ENCODE measurements around the gene SLC16A10. TPM values are rescaled to one million over a fixed set of nuclear protein-coding genes. Genes with fewer than 3 reads are reported as not detected.

The SLC16A10 gene
- total and polyA plus RNA-seq, 2 of the 13 experiments (the other 11 are each of a cell fraction or from before 2014, with no cell fraction given), result 8.2 to 20.1 TPM

DNA sequence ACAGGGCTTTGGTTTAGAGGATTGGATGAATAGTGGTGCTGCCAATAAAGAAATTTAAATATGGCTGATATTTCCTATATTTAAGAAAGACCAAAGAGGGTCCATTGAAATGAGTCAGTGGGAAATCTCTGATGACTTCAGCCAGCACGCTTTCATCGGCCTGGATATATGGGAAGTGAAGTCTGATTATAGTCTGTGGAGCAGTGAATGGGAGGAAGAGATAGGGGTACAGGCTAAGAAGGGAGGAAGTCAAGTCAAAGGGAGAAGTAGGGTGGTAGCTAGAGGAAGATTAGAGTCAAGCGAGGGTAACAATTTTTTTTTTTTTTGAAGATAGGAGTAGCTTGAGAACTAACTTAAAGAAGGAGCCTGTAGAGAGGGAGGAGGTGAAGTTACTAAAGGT is 22.7 kb downstream of the SLC16A10 start:
- Histone ChIP-seq H3K79me2 (ENCODE audit: insufficient read depth, low read length) (peaks cover 4% of the 10 kb centered on the region), H4K20me1 (ENCODE audit: insufficient read depth, low read length) (no peaks in the 10 kb centered on the region), H2AFZ (ENCODE audit: low read length) (no peak overlapping the region), H3K27me3 (ENCODE audit: control insufficient read depth in 1 of 2, insufficient read depth in 2 of 2, low read length in 2 of 2) (no peaks in the 10 kb centered on the region), H3K36me3 (replicated peaks in 1 of 2; ENCODE audit: control insufficient read depth in 1 of 2, insufficient read depth in 2 of 2, low read length in 2 of 2) (no peaks in the 10 kb centered on the region), H3K4me3 (replicated peaks in 1 of 3; ENCODE audit: insufficient read depth in 1 of 3, low read depth in 2 of 3, low read length in 3 of 3) (no peak overlapping the region), H3K27ac (ENCODE audit: extremely low read length, insufficient read depth, low read length) (no peak overlapping the region), H3K4me2 (ENCODE audit: low read depth, low read length) (no peak overlapping the region), H3K4me1 (ENCODE audit: insufficient read depth, low read length) (peaks cover 42% of the 10 kb centered on the region), H3K9me3 (ENCODE audit: low read length) (peaks cover 14% of the 10 kb centered on the region), H3K9ac (ENCODE audit: insufficient read depth, low read depth, low read length) (no peak overlapping the region)
- no peak for DNase-seq (ENCODE audit: low spot score)
- POLR2A ChIA-PET, result no interaction called here
- no TSS peak for BruUV-seq (replicated peaks)
- in situ Hi-C loops (cut with HindIII; ENCODE audit: extremely low pct_ligation_motif_present, low pct_unique_long_range_greater_than_20kb) (no loop called here), intact Hi-C loops (cut with micrococcal nuclease; ENCODE audit: unreplicated experiment) (no loop called here)
- WGBS (ENCODE audit: low lambda C conversion rate), result over 99% methylated on average over 3 of the region's 3 CpGs
- CTCF ChIA-PET (ENCODE audit: low intra/inter-chr PET ratio, low total read pairs), result no interaction called here
- FAIRE-seq, result no peak
- no peak for ATAC-seq
- no peak for TF ChIP-seq KLF16 (CRISPR knock-in tag; IDR thresholded peaks at IDR 0.05)
- TF ChIP-seq ZMYM3 (CRISPR knock-in tag; IDR thresholded peaks at IDR 0.05), result no peak
- no peak for TF ChIP-seq MYNN (CRISPR knock-in tag; IDR thresholded peaks at IDR 0.05; ENCODE audit: low read depth)
- no peak for TF ChIP-seq ZNF652 (CRISPR knock-in tag; IDR thresholded peaks at IDR 0.05; ENCODE audit: borderline replicate concordance, low read depth)
- TF ChIP-seq YEATS4 (CRISPR knock-in tag; IDR thresholded peaks at IDR 0.05; ENCODE audit: borderline replicate concordance), result no peak
- TF ChIP-seq, protein P1, sequence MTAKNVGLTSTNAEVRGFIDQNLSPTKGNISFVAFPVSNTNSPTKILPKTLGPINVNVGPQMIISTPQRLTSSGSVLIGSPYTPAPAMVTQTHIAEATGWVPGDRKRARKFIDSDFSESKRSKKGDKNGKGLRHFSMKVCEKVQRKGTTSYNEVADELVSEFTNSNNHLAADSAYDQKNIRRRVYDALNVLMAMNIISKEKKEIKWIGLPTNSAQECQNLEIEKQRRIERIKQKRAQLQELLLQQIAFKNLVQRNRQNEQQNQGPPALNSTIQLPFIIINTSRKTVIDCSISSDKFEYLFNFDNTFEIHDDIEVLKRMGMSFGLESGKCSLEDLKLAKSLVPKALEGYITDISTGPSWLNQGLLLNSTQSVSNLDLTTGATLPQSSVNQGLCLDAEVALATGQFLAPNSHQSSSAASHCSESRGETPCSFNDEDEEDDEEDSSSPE (CRISPR knock-in tag; IDR thresholded peaks at IDR 0.05), result no peak
- TF ChIP-seq ZNF296 (CRISPR knock-in tag; conservative IDR thresholded peaks at IDR 0.05), result no peak
- TF ChIP-seq PHF20 (CRISPR knock-in tag; IDR thresholded peaks at IDR 0.05), result no peak
- no peak for TF ChIP-seq ZNF614 (CRISPR knock-in tag; IDR thresholded peaks at IDR 0.05; ENCODE audit: borderline replicate concordance)
- TF ChIP-seq, protein P2, sequence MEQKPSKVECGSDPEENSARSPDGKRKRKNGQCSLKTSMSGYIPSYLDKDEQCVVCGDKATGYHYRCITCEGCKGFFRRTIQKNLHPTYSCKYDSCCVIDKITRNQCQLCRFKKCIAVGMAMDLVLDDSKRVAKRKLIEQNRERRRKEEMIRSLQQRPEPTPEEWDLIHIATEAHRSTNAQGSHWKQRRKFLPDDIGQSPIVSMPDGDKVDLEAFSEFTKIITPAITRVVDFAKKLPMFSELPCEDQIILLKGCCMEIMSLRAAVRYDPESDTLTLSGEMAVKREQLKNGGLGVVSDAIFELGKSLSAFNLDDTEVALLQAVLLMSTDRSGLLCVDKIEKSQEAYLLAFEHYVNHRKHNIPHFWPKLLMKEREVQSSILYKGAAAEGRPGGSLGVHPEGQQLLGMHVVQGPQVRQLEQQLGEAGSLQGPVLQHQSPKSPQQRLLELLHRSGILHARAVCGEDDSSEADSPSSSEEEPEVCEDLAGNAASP (CRISPR knock-in tag; IDR thresholded peaks at IDR 0.05; ENCODE audit: borderline replicate concordance), result no peak
- TF ChIP-seq, protein P3, sequence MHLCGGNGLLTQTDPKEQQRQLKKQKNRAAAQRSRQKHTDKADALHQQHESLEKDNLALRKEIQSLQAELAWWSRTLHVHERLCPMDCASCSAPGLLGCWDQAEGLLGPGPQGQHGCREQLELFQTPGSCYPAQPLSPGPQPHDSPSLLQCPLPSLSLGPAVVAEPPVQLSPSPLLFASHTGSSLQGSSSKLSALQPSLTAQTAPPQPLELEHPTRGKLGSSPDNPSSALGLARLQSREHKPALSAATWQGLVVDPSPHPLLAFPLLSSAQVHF (CRISPR knock-in tag; IDR thresholded peaks at IDR 0.05), result no peak
- no peak for TF ChIP-seq TARDBP (CRISPR knock-in tag; IDR thresholded peaks at IDR 0.05)
- no peak for TF ChIP-seq EHMT2 (IDR thresholded peaks at IDR 0.05; ENCODE audit: borderline replicate concordance, low read depth, low read length)
